Ishikawa (cell line): Measurements from ENCODE around the gene TMIGD3.

Source experiments
- FOXM1 ChIP-seq: IDR thresholded peaks from 2 replicates; pipeline ENCODE4 v1.6.1; 2012; ENCODE audit warnings: low read depth, borderline replicate concordance
- RAD21 ChIP-seq: IDR thresholded peaks from 2 replicates; pipeline ENCODE4 v1.6.1; 2012; ENCODE audit warnings: low read depth
- TCF12 ChIP-seq: IDR thresholded peaks from 2 replicates; pipeline ENCODE4 v1.6.1; 2012; ENCODE audit warnings: low read depth
- TF ChIP-seq, protein P1 (sequence below): IDR thresholded peaks from 2 replicates; pipeline ENCODE4 v1.6.1; 2012; ENCODE audit warnings: low read depth, mild to moderate bottlenecking
- TF ChIP-seq, protein P2 (sequence below): IDR thresholded peaks from 2 replicates; pipeline ENCODE4 v1.6.1; 2012

DNA sequence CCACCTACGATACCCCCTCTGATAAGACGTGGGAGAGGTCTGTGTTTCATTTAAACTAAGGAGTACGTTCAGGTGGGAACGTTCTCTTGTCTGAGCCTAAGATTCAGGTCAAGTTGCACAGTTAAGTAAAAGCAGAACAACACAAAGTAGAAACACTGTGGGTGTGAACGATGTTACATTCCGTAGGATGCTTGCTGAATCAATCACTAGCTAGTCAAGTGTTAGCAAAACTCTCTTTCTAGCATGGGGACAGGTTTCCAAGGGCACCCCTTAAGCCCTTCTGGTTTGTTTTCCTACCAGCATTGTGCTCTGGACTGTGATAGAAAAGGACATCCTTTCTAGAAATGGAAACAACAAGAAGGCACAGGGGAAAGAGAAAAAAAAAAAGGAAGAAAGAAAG lies 16.3 kb downstream of the TMIGD3 start:
- no peak for TF ChIP-seq RAD21
- TF ChIP-seq, protein P1, sequence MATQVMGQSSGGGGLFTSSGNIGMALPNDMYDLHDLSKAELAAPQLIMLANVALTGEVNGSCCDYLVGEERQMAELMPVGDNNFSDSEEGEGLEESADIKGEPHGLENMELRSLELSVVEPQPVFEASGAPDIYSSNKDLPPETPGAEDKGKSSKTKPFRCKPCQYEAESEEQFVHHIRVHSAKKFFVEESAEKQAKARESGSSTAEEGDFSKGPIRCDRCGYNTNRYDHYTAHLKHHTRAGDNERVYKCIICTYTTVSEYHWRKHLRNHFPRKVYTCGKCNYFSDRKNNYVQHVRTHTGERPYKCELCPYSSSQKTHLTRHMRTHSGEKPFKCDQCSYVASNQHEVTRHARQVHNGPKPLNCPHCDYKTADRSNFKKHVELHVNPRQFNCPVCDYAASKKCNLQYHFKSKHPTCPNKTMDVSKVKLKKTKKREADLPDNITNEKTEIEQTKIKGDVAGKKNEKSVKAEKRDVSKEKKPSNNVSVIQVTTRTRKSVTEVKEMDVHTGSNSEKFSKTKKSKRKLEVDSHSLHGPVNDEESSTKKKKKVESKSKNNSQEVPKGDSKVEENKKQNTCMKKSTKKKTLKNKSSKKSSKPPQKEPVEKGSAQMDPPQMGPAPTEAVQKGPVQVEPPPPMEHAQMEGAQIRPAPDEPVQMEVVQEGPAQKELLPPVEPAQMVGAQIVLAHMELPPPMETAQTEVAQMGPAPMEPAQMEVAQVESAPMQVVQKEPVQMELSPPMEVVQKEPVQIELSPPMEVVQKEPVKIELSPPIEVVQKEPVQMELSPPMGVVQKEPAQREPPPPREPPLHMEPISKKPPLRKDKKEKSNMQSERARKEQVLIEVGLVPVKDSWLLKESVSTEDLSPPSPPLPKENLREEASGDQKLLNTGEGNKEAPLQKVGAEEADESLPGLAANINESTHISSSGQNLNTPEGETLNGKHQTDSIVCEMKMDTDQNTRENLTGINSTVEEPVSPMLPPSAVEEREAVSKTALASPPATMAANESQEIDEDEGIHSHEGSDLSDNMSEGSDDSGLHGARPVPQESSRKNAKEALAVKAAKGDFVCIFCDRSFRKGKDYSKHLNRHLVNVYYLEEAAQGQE: no peak
- no peak for TF ChIP-seq TCF12
- TF ChIP-seq, protein P2, sequence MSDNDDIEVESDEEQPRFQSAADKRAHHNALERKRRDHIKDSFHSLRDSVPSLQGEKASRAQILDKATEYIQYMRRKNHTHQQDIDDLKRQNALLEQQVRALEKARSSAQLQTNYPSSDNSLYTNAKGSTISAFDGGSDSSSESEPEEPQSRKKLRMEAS: no peak
- no peak for TF ChIP-seq FOXM1
